ENCODE measurements around the gene TCF25.
"Not testable (repeated sequence)": the region's sequence is repeated elsewhere in the genome, so short reads cannot be mapped to it uniquely, and the experiment has no call there.

Gene TCF25

GRCh38 chr16:89844739-89845339, 28.6 kb upstream of the TCF25 start:
- DNase-seq = no peak

- peak; percentile 41 for DNase-seq
Observed at GRCh38 chr16:89845417-89845816, 28.0 kb upstream of the TCF25 start.

- DNase-seq = no peak
Observed at GRCh38 chr16:89847051-89847939, 26.1 kb upstream of the TCF25 start.

- no peak for DNase-seq
Observed at GRCh38 chr16:89847940-89848297, 25.5 kb upstream of the TCF25 start.

- DNase-seq = no peak
Observed at GRCh38 chr16:89848974-89849373, 24.4 kb upstream of the TCF25 start.

- DNase-seq = no peak
Observed at GRCh38 chr16:89853306-89853993, 19.9 kb upstream of the TCF25 start.

GRCh38 chr16:89855301-89855945, 18.0 kb upstream of the TCF25 start:
- DNase-seq = no peak

- DNase-seq = no peak
Observed at GRCh38 chr16:89855986-89856385, 17.4 kb upstream of the TCF25 start.

- DNase-seq = no peak
Observed at GRCh38 chr16:89858973-89859614, 14.3 kb upstream of the TCF25 start.

GRCh38 chr16:89859615-89860007, 13.8 kb upstream of the TCF25 start:
- DNase-seq = no peak

- DNase-seq = peak; percentile 90
Observed at GRCh38 chr16:89860747-89861304, 12.6 kb upstream of the TCF25 start.

GRCh38 chr16:89861648-89862047, 11.7 kb upstream of the TCF25 start:
- no peak for DNase-seq

- no peak for DNase-seq
Observed at GRCh38 chr16:89862732-89863131, 10.7 kb upstream of the TCF25 start.

GRCh38 chr16:89863741-89864526, 9.5 kb upstream of the TCF25 start:
- peak; percentile 59 for DNase-seq

- DNase-seq = no peak
Observed at GRCh38 chr16:89864527-89864820, 8.9 kb upstream of the TCF25 start.

- DNase-seq = no peak
Observed at GRCh38 chr16:89867918-89868317, 5.5 kb upstream of the TCF25 start.

- DNase-seq = no peak
Observed at GRCh38 chr16:89869911-89870310, 3.5 kb upstream of the TCF25 start.

- DNase-seq = no peak
Observed at GRCh38 chr16:89870440-89870839, 3.0 kb upstream of the TCF25 start.

- no peak for DNase-seq
Observed at GRCh38 chr16:89871895-89872294, 1.5 kb upstream of the TCF25 start.

- peak; percentile 98 for DNase-seq
Observed at GRCh38 chr16:89873972-89874689, 739 bp downstream of the TCF25 start.

GRCh38 chr16:89879123-89879522, 5.7 kb downstream of the TCF25 start:
- not testable (repeated sequence) for DNase-seq

Data from stimulated activated CD8-positive, alpha-beta memory T cell treated with anti-CD3 and anti-CD28 coated beads, Interleukin-4, amount 100 ng/mL, for 48 hours (primary cell).